Panc1 (cell line): ENCODE measurements around the gene DFFA. TPM values are rescaled to one million over a fixed set of nuclear protein-coding genes. Genes with fewer than 3 reads are reported as not detected.

ENCODE experiments used
- ATAC-seq: fragments of 200-7000 bp; cut with Tn5 transposase; 2 replicates; pipeline ENCODE4 v1.9.1; 2020; ENCODE audit warnings: mild to moderate bottlenecking, moderate library complexity
- BruUV-seq: library from RNA; stranded (reverse); fragments of 400-500 nt; replicated peaks from 2 replicates; lab custom pipeline; 2021; lab: Mats Ljungman, UMichigan
- CTCF ChIA-PET: fragments of 300-600 bp; sonication (Branson Sonifier 250); formaldehyde crosslinking; loops from one replicate; lab custom pipeline; 2022; ENCODE audit warnings: antibody characterized with exemption; lab: Charles Lee
- POLR2A ChIA-PET: fragments of 300-600 bp; sonication (Branson Sonifier 250); formaldehyde crosslinking; loops from one replicate; lab custom pipeline; 2022; ENCODE audit warnings: antibody characterized with exemption; lab: Charles Lee
- DNase-seq: peaks from one replicate; pipeline ENCODE4 v3.0.0-alpha.2; 2010; ENCODE audit warnings: low read depth, low spot score
- H3K27ac ChIP-seq: 2 replicates; pipeline ENCODE4 v1.5.1; 2011; ENCODE audit warnings: mild to moderate bottlenecking, low read length, inconsistent platforms
- H3K27me3 ChIP-seq: fragments of 200-500 bp; sonication (Bioruptor generic); 2 replicates; pipeline ENCODE4 v1.6.0; 2014; ENCODE audit warnings: low read length, inconsistent platforms; ENCODE audit not compliant: control insufficient read depth, insufficient read depth
- H3K36me3 ChIP-seq: fragments of 200-500 bp; sonication (Bioruptor generic); 2 replicates; pipeline ENCODE4 v1.5.1; 2014; ENCODE audit warnings: inconsistent platforms, mild to moderate bottlenecking, low read length, moderate library complexity; ENCODE audit not compliant: control insufficient read depth, insufficient read depth
- H3K4me1 ChIP-seq: 2 replicates; pipeline ENCODE4 v1.5.1; 2011; ENCODE audit warnings: inconsistent platforms, mild to moderate bottlenecking, low read length, moderate library complexity; ENCODE audit not compliant: control insufficient read depth, insufficient read depth
- H3K4me3 ChIP-seq, 2 experiments: 2 replicates each; pipeline ENCODE4 v1.5.1; 2011 to 2012; ENCODE audit warnings: low read depth in 2 of 2, low read length in 2 of 2, mild to moderate bottlenecking in 2 of 2, inconsistent platforms in 1 of 2, moderate library complexity in 1 of 2
- H3K9me3 ChIP-seq: fragments of 200-500 bp; sonication (Bioruptor generic); 2 replicates; pipeline ENCODE4 v1.5.1; 2014; ENCODE audit warnings: low read depth, mild to moderate bottlenecking, inconsistent platforms, low read length, moderate library complexity; ENCODE audit not compliant: control insufficient read depth, insufficient read depth
- CTCF ChIP-seq: fragments of 450-650 bp; IDR thresholded peaks from 2 replicates; pipeline ENCODE4 v1.5.1; 2017; ENCODE audit warnings: mild to moderate bottlenecking
- POLR2AphosphoS5 ChIP-seq: IDR thresholded peaks from 2 replicates; pipeline ENCODE4 v1.6.1; 2012; ENCODE audit warnings: mild to moderate bottlenecking, low read depth, low read length, moderate library complexity
- REST ChIP-seq, 2 experiments: IDR thresholded peaks; 2 replicates each; pipeline ENCODE4 v1.6.1; 2011 to 2012; ENCODE audit warnings: low read depth in 2 of 2, control low read depth in 1 of 2, low read length in 1 of 2, mild to moderate bottlenecking in 1 of 2, moderate library complexity in 1 of 2; ENCODE audit not compliant: insufficient read depth in 1 of 2
- SIN3A ChIP-seq: IDR thresholded peaks from 2 replicates; pipeline ENCODE4 v1.6.1; 2012; ENCODE audit warnings: low read depth, mild to moderate bottlenecking, low read length, moderate library complexity, borderline replicate concordance; ENCODE audit not compliant: insufficient read depth
- TCF7L2 ChIP-seq: IDR thresholded peaks from 2 replicates; pipeline ENCODE4 v1.6.1; 2011; ENCODE audit warnings: mild to moderate bottlenecking, low read depth, low read length, inconsistent platforms
- in situ Hi-C: cut with HindIII; loops from 2 replicates; pipeline ENCODE4 v1.10.0; 2016; ENCODE audit warnings: low sequenced_read_pairs, low pct_unique_long_range_greater_than_20kb
- intact Hi-C: fragments of 100-400 bp; cut with micrococcal nuclease; formaldehyde crosslinking; loops from one replicate; pipeline ENCODE4 v1.10.0; 2022; ENCODE audit not compliant: unreplicated experiment
- total RNA-seq: library from RNA; stranded (reverse); gene quantifications from one replicate; pipeline ENCODE4 v1.2.1, GENCODE V29; 2021; ENCODE audit not compliant: unreplicated experiment

Gene DFFA
- total RNA-seq, 1 experiment from 2014 or later = 68.1 TPM

- in situ Hi-C loops = no loop called here
- Histone ChIP-seq H3K4me3 (no peak overlapping the region), H3K27ac (no peak overlapping the region), H3K4me1 (no peaks in the 10 kb centered on the region; the same call in 1 of the 2 replicates), H3K36me3 (no peaks in the 10 kb centered on the region), H3K27me3 (no peaks in the 10 kb centered on the region), H3K9me3 (no peaks in the 10 kb centered on the region)
- ATAC-seq = no peak
- ChIA-PET POLR2A (no interaction called here), CTCF (no interaction called here)
- TF ChIP-seq CTCF (no peak), REST (IDR thresholded peaks at IDR 0.05; ENCODE audit: insufficient read depth in 1 of 2, low read depth in 2 of 2, low read length in 1 of 2) (no peak), SIN3A (no peak), POLR2AphosphoS5 (no peak), TCF7L2 (no peak)
- no peak for DNase-seq
- intact Hi-C loops = no loop called here
- no TSS peak for BruUV-seq
These were observed 47.7 kb downstream of the DFFA start for GRCh38 chr1:10424651-10425050.

- POLR2A ChIA-PET = no interaction called here
These were observed 48.3 kb downstream of the DFFA start for GRCh38 chr1:10424034-10424433.

More at GRCh38 chr1:10424034-10424433, 48.3 kb downstream of the DFFA start:
- no peak for ATAC-seq
- Histone ChIP-seq H3K36me3 (no peaks in the 10 kb centered on the region), H3K9me3 (no peaks in the 10 kb centered on the region), H3K27ac (no peak overlapping the region), H3K4me1 (no peaks in the 10 kb centered on the region), H3K27me3 (no peaks in the 10 kb centered on the region), H3K4me3 (no peak overlapping the region)
- TF ChIP-seq TCF7L2 (no peak), SIN3A (no peak), POLR2AphosphoS5 (no peak), CTCF (no peak)
- in situ Hi-C loops = no loop called here
- DNase-seq = no peak
- no TSS peak for BruUV-seq
- intact Hi-C loops = no loop called here
- CTCF ChIA-PET = no interaction called here
